ENCODE measurements around the gene UVSSA. TPM values are rescaled to one million over a fixed set of nuclear protein-coding genes. Genes with fewer than 3 reads are reported as not detected.

UVSSA gene
- total and polyA plus RNA-seq, 9 of the 15 experiments (the other 6 are each of a cell fraction or from before 2014, with no cell fraction given) = 0.21 to 14.6 (median 3.3) TPM

DNA sequence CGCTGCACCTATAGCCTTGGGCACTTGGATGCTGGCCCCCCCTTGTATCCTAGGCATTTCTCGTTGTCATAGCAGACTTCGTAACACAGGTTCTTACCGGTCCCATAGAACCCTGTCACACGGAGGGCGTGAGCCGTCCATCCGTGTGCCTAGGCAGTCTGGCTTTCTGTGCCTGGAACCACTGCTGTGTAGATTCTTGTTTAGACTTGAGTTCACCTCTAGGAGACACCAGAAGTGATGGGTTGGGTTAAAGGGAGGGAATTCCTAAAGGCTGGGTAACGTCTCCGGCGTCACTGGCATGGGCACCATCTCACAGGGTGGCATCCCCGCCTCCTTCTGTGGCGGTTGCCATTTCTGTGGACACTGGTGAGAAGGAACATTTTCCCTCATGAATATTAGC lies 72.7 kb downstream of the UVSSA start (continued):
- no peak for TF ChIP-seq CREB1 (IDR thresholded peaks at IDR 0.05)
- TF ChIP-seq CREB1 (CRISPR knock-in tag; IDR thresholded peaks at IDR 0.05) = no peak
- TF ChIP-seq ZNF76 (CRISPR knock-in tag; IDR thresholded peaks at IDR 0.05; ENCODE audit: borderline replicate concordance) = no peak
- TF ChIP-seq, protein P1, sequence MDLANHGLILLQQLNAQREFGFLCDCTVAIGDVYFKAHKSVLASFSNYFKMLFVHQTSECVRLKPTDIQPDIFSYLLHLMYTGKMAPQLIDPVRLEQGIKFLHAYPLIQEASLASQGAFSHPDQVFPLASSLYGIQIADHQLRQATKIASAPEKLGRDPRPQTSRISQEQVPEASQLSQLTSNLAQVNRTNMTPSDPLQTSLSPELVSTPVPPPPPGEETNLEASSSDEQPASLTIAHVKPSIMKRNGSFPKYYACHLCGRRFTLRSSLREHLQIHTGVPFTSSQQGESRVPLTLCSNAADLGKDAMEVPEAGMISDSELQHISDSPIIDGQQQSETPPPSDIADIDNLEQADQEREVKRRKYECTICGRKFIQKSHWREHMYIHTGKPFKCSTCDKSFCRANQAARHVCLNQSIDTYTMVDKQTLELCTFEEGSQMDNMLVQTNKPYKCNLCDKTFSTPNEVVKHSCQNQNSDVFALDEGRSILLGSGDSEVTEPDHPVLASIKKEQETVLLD (IDR thresholded peaks at IDR 0.05) = no peak
- no peak for TF ChIP-seq E2F4 (CRISPR knock-in tag; IDR thresholded peaks at IDR 0.05; ENCODE audit: low read depth)
- TF ChIP-seq XRCC3 (IDR thresholded peaks at IDR 0.05) = no peak
- TF ChIP-seq SMAD3 (CRISPR knock-in tag; conservative IDR thresholded peaks at IDR 0.05) = no peak
- no peak for TF ChIP-seq GABPA (tag; conservative IDR thresholded peaks at IDR 0.05; ENCODE audit: low read depth)
- no peak for TF ChIP-seq HDAC1 (IDR thresholded peaks at IDR 0.05)
- no peak for TF ChIP-seq ZNF77 (CRISPR knock-in tag; IDR thresholded peaks at IDR 0.05)
- no peak for TF ChIP-seq GATAD2B (IDR thresholded peaks at IDR 0.05; ENCODE audit: borderline replicate concordance)

Data from K562 (cell line).